GM23338 (cell line): ENCODE measurements around the gene LILRB1.

Source experiments
- CREB1 ChIP-seq: fragments of 250-450 bp; sonication (Bioruptor Pico); IDR thresholded peaks from 2 replicates; pipeline ENCODE4 v1.5.0; 2020; ENCODE audit warnings: low read depth, mild to moderate bottlenecking, moderate library complexity
- EZH2 ChIP-seq: fragments of 200-600 bp; sonication (generic); IDR thresholded peaks from one replicate; pipeline ENCODE4 v1.8.0; 2017; ENCODE audit warnings: antibody characterized with exemption, mild to moderate bottlenecking, low read depth; ENCODE audit not compliant: unreplicated experiment
- EZH2phosphoT487 ChIP-seq: fragments of 200-600 bp; sonication (generic); IDR thresholded peaks from one replicate; pipeline ENCODE4 v1.8.1; 2018; ENCODE audit warnings: antibody characterized with exemption; ENCODE audit not compliant: unreplicated experiment
- NANOG ChIP-seq: IDR thresholded peaks from 2 replicates; pipeline ENCODE4 v1.6.1; 2016; ENCODE audit warnings: antibody characterized with exemption, borderline replicate concordance
- POLR2AphosphoS5 ChIP-seq: IDR thresholded peaks from 2 replicates; pipeline ENCODE4 v1.6.1; 2016; ENCODE audit warnings: antibody characterized with exemption, low read depth
- STAT1 ChIP-seq: IDR thresholded peaks from one replicate; pipeline ENCODE4 v1.6.1; 2016; ENCODE audit warnings: antibody characterized with exemption; ENCODE audit not compliant: unreplicated experiment
- TF ChIP-seq, protein P1 (sequence below), 2 experiments: fragments of 200-600 bp in 1 of 2; sonication (generic) in 1 of 2; conservative IDR thresholded peaks; 2 replicates each; pipeline versions ENCODE4 v1.5.1 to v1.6.1; 2016 to 2017; ENCODE audit warnings: antibody characterized with exemption in 2 of 2, low read depth in 2 of 2, mild to moderate bottlenecking in 2 of 2, moderate library complexity in 1 of 2
- TF ChIP-seq, protein P2 (sequence below): IDR thresholded peaks from one replicate; pipeline ENCODE4 v1.6.1; 2018; ENCODE audit warnings: antibody characterized with exemption; ENCODE audit not compliant: unreplicated experiment
- TF ChIP-seq, protein P3 (sequence below): IDR thresholded peaks from 2 replicates; pipeline ENCODE4 v1.6.1; 2016; ENCODE audit warnings: antibody characterized with exemption

DNA sequence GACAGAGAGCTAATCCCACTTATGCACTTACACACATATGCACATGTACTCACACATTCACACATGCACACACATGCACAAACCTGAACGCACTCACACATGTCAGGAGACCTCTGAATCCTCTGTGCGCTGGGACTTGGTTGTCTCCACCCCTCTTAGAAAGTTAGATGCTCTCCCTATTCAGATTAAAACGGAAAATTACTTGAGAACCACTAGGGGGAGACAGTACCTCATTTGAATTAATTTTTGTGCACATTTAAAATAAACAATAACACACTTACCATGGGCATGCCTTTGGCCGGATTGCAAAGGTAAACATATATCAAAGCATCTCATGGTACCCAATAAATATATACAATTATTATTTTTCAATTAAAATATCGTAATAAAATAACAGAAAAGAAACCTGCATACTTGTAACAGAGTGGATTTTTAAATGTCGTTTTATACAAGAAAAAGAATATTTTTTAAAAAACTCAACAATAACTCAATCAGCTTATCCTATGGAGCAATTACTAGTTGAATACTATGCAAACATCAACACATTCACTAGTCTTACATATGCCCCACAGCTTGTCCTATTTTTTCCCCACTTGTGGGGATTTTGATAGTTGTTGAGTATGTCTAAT, 23.0 kb downstream of the LILRB1 start:
- TF ChIP-seq CREB1 (no peak), NANOG (no peak), EZH2phosphoT487 (no peak), STAT1 (no peak), POLR2AphosphoS5 (no peak), EZH2 (no peak)
- TF ChIP-seq, protein P1, sequence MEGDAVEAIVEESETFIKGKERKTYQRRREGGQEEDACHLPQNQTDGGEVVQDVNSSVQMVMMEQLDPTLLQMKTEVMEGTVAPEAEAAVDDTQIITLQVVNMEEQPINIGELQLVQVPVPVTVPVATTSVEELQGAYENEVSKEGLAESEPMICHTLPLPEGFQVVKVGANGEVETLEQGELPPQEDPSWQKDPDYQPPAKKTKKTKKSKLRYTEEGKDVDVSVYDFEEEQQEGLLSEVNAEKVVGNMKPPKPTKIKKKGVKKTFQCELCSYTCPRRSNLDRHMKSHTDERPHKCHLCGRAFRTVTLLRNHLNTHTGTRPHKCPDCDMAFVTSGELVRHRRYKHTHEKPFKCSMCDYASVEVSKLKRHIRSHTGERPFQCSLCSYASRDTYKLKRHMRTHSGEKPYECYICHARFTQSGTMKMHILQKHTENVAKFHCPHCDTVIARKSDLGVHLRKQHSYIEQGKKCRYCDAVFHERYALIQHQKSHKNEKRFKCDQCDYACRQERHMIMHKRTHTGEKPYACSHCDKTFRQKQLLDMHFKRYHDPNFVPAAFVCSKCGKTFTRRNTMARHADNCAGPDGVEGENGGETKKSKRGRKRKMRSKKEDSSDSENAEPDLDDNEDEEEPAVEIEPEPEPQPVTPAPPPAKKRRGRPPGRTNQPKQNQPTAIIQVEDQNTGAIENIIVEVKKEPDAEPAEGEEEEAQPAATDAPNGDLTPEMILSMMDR (conservative IDR thresholded peaks at IDR 0.05; ENCODE audit: low read depth in 2 of 2): peak; percentile 42 to 65
- TF ChIP-seq, protein P2, sequence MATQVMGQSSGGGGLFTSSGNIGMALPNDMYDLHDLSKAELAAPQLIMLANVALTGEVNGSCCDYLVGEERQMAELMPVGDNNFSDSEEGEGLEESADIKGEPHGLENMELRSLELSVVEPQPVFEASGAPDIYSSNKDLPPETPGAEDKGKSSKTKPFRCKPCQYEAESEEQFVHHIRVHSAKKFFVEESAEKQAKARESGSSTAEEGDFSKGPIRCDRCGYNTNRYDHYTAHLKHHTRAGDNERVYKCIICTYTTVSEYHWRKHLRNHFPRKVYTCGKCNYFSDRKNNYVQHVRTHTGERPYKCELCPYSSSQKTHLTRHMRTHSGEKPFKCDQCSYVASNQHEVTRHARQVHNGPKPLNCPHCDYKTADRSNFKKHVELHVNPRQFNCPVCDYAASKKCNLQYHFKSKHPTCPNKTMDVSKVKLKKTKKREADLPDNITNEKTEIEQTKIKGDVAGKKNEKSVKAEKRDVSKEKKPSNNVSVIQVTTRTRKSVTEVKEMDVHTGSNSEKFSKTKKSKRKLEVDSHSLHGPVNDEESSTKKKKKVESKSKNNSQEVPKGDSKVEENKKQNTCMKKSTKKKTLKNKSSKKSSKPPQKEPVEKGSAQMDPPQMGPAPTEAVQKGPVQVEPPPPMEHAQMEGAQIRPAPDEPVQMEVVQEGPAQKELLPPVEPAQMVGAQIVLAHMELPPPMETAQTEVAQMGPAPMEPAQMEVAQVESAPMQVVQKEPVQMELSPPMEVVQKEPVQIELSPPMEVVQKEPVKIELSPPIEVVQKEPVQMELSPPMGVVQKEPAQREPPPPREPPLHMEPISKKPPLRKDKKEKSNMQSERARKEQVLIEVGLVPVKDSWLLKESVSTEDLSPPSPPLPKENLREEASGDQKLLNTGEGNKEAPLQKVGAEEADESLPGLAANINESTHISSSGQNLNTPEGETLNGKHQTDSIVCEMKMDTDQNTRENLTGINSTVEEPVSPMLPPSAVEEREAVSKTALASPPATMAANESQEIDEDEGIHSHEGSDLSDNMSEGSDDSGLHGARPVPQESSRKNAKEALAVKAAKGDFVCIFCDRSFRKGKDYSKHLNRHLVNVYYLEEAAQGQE: no peak
- TF ChIP-seq, protein P3, sequence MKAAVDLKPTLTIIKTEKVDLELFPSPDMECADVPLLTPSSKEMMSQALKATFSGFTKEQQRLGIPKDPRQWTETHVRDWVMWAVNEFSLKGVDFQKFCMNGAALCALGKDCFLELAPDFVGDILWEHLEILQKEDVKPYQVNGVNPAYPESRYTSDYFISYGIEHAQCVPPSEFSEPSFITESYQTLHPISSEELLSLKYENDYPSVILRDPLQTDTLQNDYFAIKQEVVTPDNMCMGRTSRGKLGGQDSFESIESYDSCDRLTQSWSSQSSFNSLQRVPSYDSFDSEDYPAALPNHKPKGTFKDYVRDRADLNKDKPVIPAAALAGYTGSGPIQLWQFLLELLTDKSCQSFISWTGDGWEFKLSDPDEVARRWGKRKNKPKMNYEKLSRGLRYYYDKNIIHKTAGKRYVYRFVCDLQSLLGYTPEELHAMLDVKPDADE: no peak
